Gastrocnemius medialis (tissue), 4 donors: ENCODE measurements around the gene SLK.

Source experiments
- CTCF ChIP-seq, 5 experiments: fragments of 450-650 bp in 3 of 5; fragments of 200-600 bp in 2 of 5; sonication (generic) in 2 of 5; IDR thresholded peaks in 4 of 5; conservative IDR thresholded peaks in 1 of 5; 1 replicate in 4 of 5; 2 replicates in 1 of 5; pipeline ENCODE4 v1.5.1; 2016 to 2019; ENCODE audit warnings: antibody characterized with exemption in 5 of 5, mild to moderate bottlenecking in 3 of 5, moderate library complexity in 3 of 5
- POLR2A ChIP-seq, 2 donors: fragments of 450-650 bp; IDR thresholded peaks; one replicate each; pipeline ENCODE4 v1.6.1; 2017; ENCODE audit warnings: antibody characterized with exemption in 2 of 2, mild to moderate bottlenecking in 2 of 2, moderate library complexity in 2 of 2

GRCh38 chr10:104029521-104029860 lies 62.6 kb downstream of the SLK start:
- TF ChIP-seq CTCF (IDR thresholded peaks at IDR 0.05 in 4 of 5, conservative IDR thresholded peaks at IDR 0.05 in 1 of 5) (no peak), POLR2A (IDR thresholded peaks at IDR 0.05) (no peak)
